PC-3 (cell line): ENCODE measurements around the gene LIN37.
A peak's percentile ranks its signal among the peaks of the same experiment; 100 is the strongest.

Experiments used
- CTCF ChIP-seq: fragments of 300-600 bp; sonication (generic); conservative IDR thresholded peaks from 2 replicates; pipeline ENCODE4 v1.5.1; 2017; ENCODE audit warnings: antibody characterized with exemption, low read depth, mild to moderate bottlenecking, low read length
- EZH2 ChIP-seq: fragments of 300-600 bp; sonication (generic); IDR thresholded peaks from one replicate; pipeline ENCODE4 v1.6.1; 2017; ENCODE audit warnings: antibody characterized with exemption, mild to moderate bottlenecking, low read length; ENCODE audit not compliant: unreplicated experiment
- EZH2phosphoT487 ChIP-seq: fragments of 300-600 bp; sonication (generic); IDR thresholded peaks from 2 replicates; pipeline ENCODE4 v1.6.1; 2018; ENCODE audit warnings: mild to moderate bottlenecking, antibody characterized with exemption, low read length, borderline replicate concordance

GRCh38 chr19:35744430-35745327 lies 3.7 kb upstream of the LIN37 start:
- peak; percentile 39; the same call in 1 of the 2 replicates for TF ChIP-seq CTCF
- TF ChIP-seq EZH2: no peak
- TF ChIP-seq EZH2phosphoT487: no peak
